Caco-2 (cell line): ENCODE measurements around the gene PARP11. TPM values are rescaled to one million over a fixed set of nuclear protein-coding genes. Genes with fewer than 3 reads are reported as not detected.

Experiments
- BruUV-seq: library from RNA; stranded (reverse); fragments of 400-500 nt; replicated peaks from 2 replicates; lab custom pipeline; 2021; lab: Mats Ljungman, UMichigan
- CTCF ChIA-PET: fragments of 300-600 bp; sonication (Branson Sonifier 250); formaldehyde crosslinking; loops from one replicate; lab custom pipeline; 2022; ENCODE audit warnings: antibody characterized with exemption; lab: Charles Lee
- POLR2A ChIA-PET: fragments of 300-600 bp; sonication (Branson Sonifier 250); formaldehyde crosslinking; loops from one replicate; lab custom pipeline; 2022; ENCODE audit warnings: antibody characterized with exemption; lab: Charles Lee
- DNase-seq, 2 experiments: peaks; one replicate each; pipeline versions ENCODE4 v3.0.0 to v3.0.0-alpha.2; 2020 to 2022
- H3K27me3 ChIP-seq: replicated peaks from 2 replicates; pipeline ENCODE4 v1.6.0; 2011; ENCODE audit warnings: low read length; ENCODE audit not compliant: control insufficient read depth, insufficient read depth
- H3K36me3 ChIP-seq: 2 replicates; pipeline ENCODE4 v1.5.1; 2011; ENCODE audit warnings: low read length; ENCODE audit not compliant: control insufficient read depth, insufficient read depth
- H3K4me1 ChIP-seq: fragments of 250-450 bp; sonication (Bioruptor Pico); 2 replicates; pipeline ENCODE4 v1.5.1; 2020; ENCODE audit warnings: mild to moderate bottlenecking
- H3K4me3 ChIP-seq: 2 replicates; pipeline ENCODE4 v1.5.1; 2011; ENCODE audit warnings: low read depth, mild to moderate bottlenecking, control low read depth, low read length
- H3K9me3 ChIP-seq: fragments of 250-450 bp; sonication (Bioruptor Pico); 2 replicates; pipeline ENCODE4 v1.5.1; 2020; ENCODE audit warnings: mild to moderate bottlenecking, moderate library complexity
- H3K27ac Mint-ChIP-seq: one replicate; pipeline ENCODE4 v1.8.0; 2022; ENCODE audit warnings: mixed read lengths; ENCODE audit not compliant: unreplicated experiment
- H3K27me3 Mint-ChIP-seq: one replicate; pipeline ENCODE4 v1.8.0; 2022; ENCODE audit warnings: mixed read lengths; ENCODE audit not compliant: insufficient read depth, unreplicated experiment
- H3K36me3 Mint-ChIP-seq: one replicate; pipeline ENCODE4 v1.8.0; 2022; ENCODE audit warnings: mild to moderate bottlenecking, mixed read lengths; ENCODE audit not compliant: insufficient read depth, unreplicated experiment
- H3K4me1 Mint-ChIP-seq: one replicate; pipeline ENCODE4 v1.8.0; 2022; ENCODE audit warnings: low read depth, mixed read lengths; ENCODE audit not compliant: unreplicated experiment
- H3K4me3 Mint-ChIP-seq: one replicate; pipeline ENCODE4 v1.8.0; 2022; ENCODE audit warnings: mild to moderate bottlenecking, moderate library complexity, mixed read lengths; ENCODE audit not compliant: unreplicated experiment
- H3K9me3 Mint-ChIP-seq: one replicate; pipeline ENCODE4 v1.8.0; 2022; ENCODE audit warnings: mixed read lengths; ENCODE audit not compliant: unreplicated experiment
- intact Hi-C: fragments of 100-400 bp; cut with micrococcal nuclease; formaldehyde crosslinking; loops from one replicate; pipeline ENCODE4 v1.10.0; 2022; ENCODE audit not compliant: unreplicated experiment
- total RNA-seq: library from RNA; stranded (reverse); gene quantifications from 2 replicates; pipeline ENCODE4 v1.2.3, GENCODE V29; 2022
- TF ChIP-seq, protein P1 (sequence below), 2 experiments: fragments of 200-600 bp in 1 of 2; IDR thresholded peaks; 1 replicate in 1 of 2; 2 replicates in 1 of 2; pipeline versions ENCODE4 v1.5.1 to v1.8.0; 2011 to 2022; ENCODE audit warnings: antibody characterized with exemption in 1 of 2, control low read depth in 1 of 2, inconsistent platforms in 1 of 2, low read depth in 1 of 2, low read length in 1 of 2, mild to moderate bottlenecking in 1 of 2, moderate library complexity in 1 of 2; ENCODE audit not compliant: insufficient read depth in 1 of 2, severe bottlenecking in 1 of 2, unreplicated experiment in 1 of 2

The PARP11 gene
- total RNA-seq, 1 experiment from 2014 or later = 18.1 TPM

DNA sequence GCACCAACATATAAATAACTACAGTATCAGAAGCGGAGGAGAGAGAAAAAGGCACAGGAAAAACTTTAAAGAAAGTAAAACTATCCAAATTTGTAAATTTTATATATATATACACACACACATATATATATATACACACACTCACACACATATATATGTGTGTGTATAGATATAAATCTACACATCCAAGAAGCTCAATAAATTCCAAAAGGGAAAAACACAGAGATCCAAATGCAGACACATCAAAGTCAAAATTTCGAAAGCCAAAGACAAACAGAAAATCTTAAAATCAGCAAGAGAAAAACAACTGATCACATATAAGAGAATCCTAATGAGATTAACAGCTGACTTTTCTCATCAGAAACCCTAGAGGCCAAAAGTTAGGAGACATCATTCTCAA is 37.3 kb downstream of the PARP11 start:
- ChIA-PET CTCF (interaction anchor here (0.7 to 1.1 kb wide), 2 partner anchors 16 to 128 kb away, joined by 3 to 4 read pairs; no protein-coding TSS in a partner anchor), POLR2A (no interaction called here)
- Histone ChIP-seq H3K36me3 (no peaks in the 10 kb centered on the region; the same call in 1 of the 2 replicates), H3K4me1 (peaks cover 8% of the 10 kb centered on the region; the same call in 1 of the 2 replicates), H3K9me3 (no peaks in the 10 kb centered on the region), H3K27me3 (peaks cover 1% of the 10 kb centered on the region), H3K4me3 (no peak overlapping the region)
- TF ChIP-seq, protein P1, sequence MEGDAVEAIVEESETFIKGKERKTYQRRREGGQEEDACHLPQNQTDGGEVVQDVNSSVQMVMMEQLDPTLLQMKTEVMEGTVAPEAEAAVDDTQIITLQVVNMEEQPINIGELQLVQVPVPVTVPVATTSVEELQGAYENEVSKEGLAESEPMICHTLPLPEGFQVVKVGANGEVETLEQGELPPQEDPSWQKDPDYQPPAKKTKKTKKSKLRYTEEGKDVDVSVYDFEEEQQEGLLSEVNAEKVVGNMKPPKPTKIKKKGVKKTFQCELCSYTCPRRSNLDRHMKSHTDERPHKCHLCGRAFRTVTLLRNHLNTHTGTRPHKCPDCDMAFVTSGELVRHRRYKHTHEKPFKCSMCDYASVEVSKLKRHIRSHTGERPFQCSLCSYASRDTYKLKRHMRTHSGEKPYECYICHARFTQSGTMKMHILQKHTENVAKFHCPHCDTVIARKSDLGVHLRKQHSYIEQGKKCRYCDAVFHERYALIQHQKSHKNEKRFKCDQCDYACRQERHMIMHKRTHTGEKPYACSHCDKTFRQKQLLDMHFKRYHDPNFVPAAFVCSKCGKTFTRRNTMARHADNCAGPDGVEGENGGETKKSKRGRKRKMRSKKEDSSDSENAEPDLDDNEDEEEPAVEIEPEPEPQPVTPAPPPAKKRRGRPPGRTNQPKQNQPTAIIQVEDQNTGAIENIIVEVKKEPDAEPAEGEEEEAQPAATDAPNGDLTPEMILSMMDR (IDR thresholded peaks at IDR 0.05; ENCODE audit: insufficient read depth in 1 of 2, low read depth in 1 of 2, low read length in 1 of 2, severe bottlenecking in 1 of 2, unreplicated experiment in 1 of 2) = no peak
- Mint-ChIP-seq H3K4me3 (no peak overlapping the region), H3K36me3 (peaks cover 6% of the 10 kb centered on the region), H3K9me3 (peaks cover 11% of the 10 kb centered on the region), H3K27me3 (no peaks in the 10 kb centered on the region), H3K27ac (no peak overlapping the region), H3K4me1 (peaks cover 19% of the 10 kb centered on the region)
- no TSS peak for BruUV-seq
- no peak for DNase-seq
- intact Hi-C loops = no loop called here

DNA sequence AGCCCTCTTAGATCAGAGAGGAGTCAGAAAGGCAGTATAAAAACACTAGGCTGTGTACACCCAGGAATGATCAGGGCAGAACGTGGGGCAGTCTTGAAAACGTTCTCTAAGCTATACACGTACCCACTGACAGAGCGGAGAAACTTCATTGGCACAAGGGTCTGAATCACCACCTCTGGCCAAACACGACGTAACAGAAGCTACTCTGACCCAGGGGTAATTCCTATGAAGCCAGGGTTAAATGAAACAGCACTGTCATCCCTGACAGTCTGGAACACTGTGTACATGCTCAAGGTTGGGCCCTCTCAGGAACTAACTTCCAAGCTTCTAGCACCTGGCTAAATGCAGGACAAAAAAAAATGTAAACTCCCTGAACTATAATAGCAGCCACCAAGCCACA is 38.4 kb downstream of the PARP11 start:
- intact Hi-C loops = no loop called here
- peaks cover 6% of the 10 kb centered on the region for H3K36me3 Mint-ChIP-seq
- peaks cover 1% of the 10 kb centered on the region for H3K27me3 ChIP-seq
- BruUV-seq = no TSS peak
- H3K9me3 ChIP-seq = no peaks in the 10 kb centered on the region
- H3K27ac Mint-ChIP-seq = no peak overlapping the region
- H3K36me3 ChIP-seq = no peaks in the 10 kb centered on the region; the same call in 1 of the 2 replicates
- no peak for DNase-seq
- H3K4me1 Mint-ChIP-seq = peaks cover 19% of the 10 kb centered on the region
- ChIA-PET CTCF (no interaction called here), POLR2A (no interaction called here)
- peaks cover 11% of the 10 kb centered on the region for H3K9me3 Mint-ChIP-seq
- no peak overlapping the region for H3K4me3 Mint-ChIP-seq
- H3K4me3 ChIP-seq = no peak overlapping the region
- no peaks in the 10 kb centered on the region for H3K27me3 Mint-ChIP-seq
- H3K4me1 ChIP-seq = peaks cover 8% of the 10 kb centered on the region; the same call in 1 of the 2 replicates
- TF ChIP-seq, protein P1 (IDR thresholded peaks at IDR 0.05; ENCODE audit: insufficient read depth in 1 of 2, low read depth in 1 of 2, low read length in 1 of 2, severe bottlenecking in 1 of 2, unreplicated experiment in 1 of 2) = no peak

DNA sequence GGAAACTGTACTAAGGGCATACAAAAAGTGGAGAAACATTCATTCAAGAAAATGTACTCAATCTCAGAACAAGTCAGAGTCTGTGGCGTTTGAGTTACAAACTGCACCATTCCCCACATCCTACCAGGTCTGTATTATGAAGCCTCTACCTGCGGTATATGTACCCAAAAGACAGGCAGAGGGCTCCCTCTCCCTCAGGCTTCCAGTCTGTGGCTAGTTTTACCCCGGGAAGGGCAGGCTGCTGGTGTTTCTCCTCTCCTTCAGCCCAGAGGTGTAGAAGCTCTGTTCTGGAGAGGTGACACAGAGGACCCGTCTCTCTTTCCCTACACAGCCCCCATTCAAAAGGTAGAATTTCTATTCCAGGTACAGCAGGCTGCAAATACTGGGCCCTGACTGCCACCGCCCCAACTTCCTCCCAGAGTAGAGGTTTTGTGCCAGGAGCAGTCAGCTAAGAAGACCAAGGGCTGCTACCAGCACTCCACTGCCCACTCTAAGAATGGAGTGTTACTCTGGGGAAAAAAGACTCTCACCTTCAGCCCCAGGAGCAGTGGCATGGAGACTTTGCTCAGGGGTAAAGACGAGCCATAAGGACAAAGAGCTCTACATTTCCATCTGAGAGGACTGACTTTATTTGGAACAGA is 39.4 kb downstream of the PARP11 start:
- no peak overlapping the region for H3K27ac Mint-ChIP-seq
- POLR2A ChIA-PET = no interaction called here

More for the DNA sequence above, 39.4 kb downstream of the PARP11 start:
- TF ChIP-seq, protein P1 (IDR thresholded peaks at IDR 0.05; ENCODE audit: insufficient read depth in 1 of 2, low read depth in 1 of 2, low read length in 1 of 2, severe bottlenecking in 1 of 2, unreplicated experiment in 1 of 2) = no peak
- Histone ChIP-seq H3K4me3 (no peak overlapping the region), H3K4me1 (peaks cover 8% of the 10 kb centered on the region; the same call in 1 of the 2 replicates), H3K9me3 (no peaks in the 10 kb centered on the region), H3K36me3 (no peaks in the 10 kb centered on the region; the same call in 1 of the 2 replicates), H3K27me3 (peaks cover 1% of the 10 kb centered on the region)
- Mint-ChIP-seq H3K4me1 (peaks cover 19% of the 10 kb centered on the region), H3K27me3 (no peaks in the 10 kb centered on the region), H3K36me3 (peaks cover 6% of the 10 kb centered on the region), H3K9me3 (peaks cover 11% of the 10 kb centered on the region), H3K4me3 (no peak overlapping the region)
- peak in 1 of 2 experiments; percentile 21 for DNase-seq
- CTCF ChIA-PET = interaction anchor here (0.6 to 1.5 kb wide), 2 partner anchors 40 to 82 kb away, joined by 3 to 6 read pairs; partner anchors contain the start of gene PARP11
- intact Hi-C loops = no loop called here
- BruUV-seq = no TSS peak
